HCT116 (cell line): ENCODE results near the gene ZNF283. TPM values are rescaled to one million over a fixed set of nuclear protein-coding genes. Genes with fewer than 3 reads are reported as not detected.

ENCODE experiments used
- ATAC-seq: fragments of 200-7000 bp; cut with Tn5 transposase; 2 replicates; pipeline ENCODE4 v1.9.1; 2020; ENCODE audit warnings: mild to moderate bottlenecking, moderate library complexity
- BruUV-seq: library from RNA; stranded (reverse); fragments of 400-500 nt; replicated peaks from 2 replicates; lab custom pipeline; 2021; lab: Mats Ljungman, UMichigan
- CTCF ChIA-PET: fragments of 300-600 bp; sonication (Branson Sonifier 250); formaldehyde crosslinking; loops from one replicate; lab custom pipeline; 2021; ENCODE audit warnings: antibody characterized with exemption; lab: Charles Lee
- POLR2A ChIA-PET: fragments of 300-600, 350-600 bp; sonication (Branson Sonifier 250); formaldehyde crosslinking; loops from one replicate; lab custom pipeline; 2021; ENCODE audit warnings: antibody characterized with exemption; lab: Charles Lee
- RAD21 ChIA-PET, 2 experiments: fragments of 300-600 bp; sonication (Branson Sonifier 250); formaldehyde crosslinking; loops; one replicate each; lab custom pipeline; 2023; ENCODE audit warnings: low total read pairs in 2 of 2; ENCODE audit not compliant: uncharacterized antibody in 2 of 2, unreplicated experiment in 2 of 2, low non-redundant PET in 1 of 2; lab: Charles Lee
- DNase-seq: peaks from one replicate; pipeline ENCODE4 v3.0.0-alpha.2; 2010; ENCODE audit warnings: low read depth, low spot score
- H2AFZ ChIP-seq: fragments of 200-600 bp; shearing (Covaris generic), sonication (generic); 2 replicates; pipeline ENCODE4 v1.6.1; 2017; ENCODE audit warnings: low read depth, mixed run types, mixed read lengths, antibody characterized with exemption, low read length; ENCODE audit not compliant: poor library complexity, severe bottlenecking
- H3K27ac ChIP-seq: 2 replicates; pipeline ENCODE4 v1.5.1; 2012; ENCODE audit warnings: low read depth, low read length
- H3K27me3 ChIP-seq: fragments of 200-600 bp; sonication (generic); 2 replicates; pipeline ENCODE4 v1.6.1; 2016; ENCODE audit warnings: mixed run types, low read length, mixed read lengths; ENCODE audit not compliant: insufficient read depth
- H3K36me3 ChIP-seq, 2 experiments: fragments of 200-500 bp in 1 of 2; fragments of 200-600 bp in 1 of 2; sonication (Bioruptor generic) in 1 of 2; sonication (generic) in 1 of 2; 2 replicates each; pipeline versions ENCODE4 v1.5.1 to v1.6.1; 2014 to 2016; ENCODE audit warnings: low read length in 2 of 2, inconsistent platforms in 1 of 2, mixed read lengths in 1 of 2, mixed run types in 1 of 2; ENCODE audit not compliant: insufficient read depth in 2 of 2, control insufficient read depth in 1 of 2
- H3K4me1 ChIP-seq, 2 experiments: fragments of 200-600 bp in 1 of 2; sonication (generic) in 1 of 2; 2 replicates each; pipeline versions ENCODE4 v1.5.1 to v1.6.1; 2012 to 2017; ENCODE audit warnings: low read length in 2 of 2, inconsistent platforms in 1 of 2, mild to moderate bottlenecking in 1 of 2, mixed read lengths in 1 of 2, mixed run types in 1 of 2, moderate library complexity in 1 of 2; ENCODE audit not compliant: insufficient read depth in 2 of 2, control insufficient read depth in 1 of 2
- H3K4me2 ChIP-seq: fragments of 200-600 bp; sonication (generic); 2 replicates; pipeline ENCODE4 v1.6.1; 2017; ENCODE audit warnings: mixed run types, low read length, mixed read lengths
- H3K4me3 ChIP-seq, 2 experiments: fragments of 200-600 bp in 1 of 2; sonication (generic) in 1 of 2; replicated peaks in 1 of 2; 2 replicates each; pipeline ENCODE4 v1.5.1; 2011 to 2016; ENCODE audit warnings: low read length in 2 of 2, control low read depth in 1 of 2, low read depth in 1 of 2, mild to moderate bottlenecking in 1 of 2, mixed read lengths in 1 of 2, mixed run types in 1 of 2
- H3K79me2 ChIP-seq: fragments of 200-600 bp; sonication (generic); 2 replicates; pipeline ENCODE4 v1.6.1; 2017; ENCODE audit warnings: mild to moderate bottlenecking, mixed run types, low read length, moderate library complexity, mixed read lengths; ENCODE audit not compliant: insufficient read depth
- H3K9ac ChIP-seq: fragments of 200-600 bp; sonication (generic); 2 replicates; pipeline ENCODE4 v1.6.1; 2016; ENCODE audit warnings: low read length, mixed read lengths
- H3K9me2 ChIP-seq: fragments of 200-600 bp; sonication (generic), shearing (Covaris generic); 2 replicates; pipeline ENCODE4 v1.6.1; 2017; ENCODE audit warnings: mixed run types, mild to moderate bottlenecking, moderate library complexity; ENCODE audit not compliant: insufficient read depth
- H3K9me3 ChIP-seq, 2 experiments: fragments of 200-500 bp in 1 of 2; fragments of 200-600 bp in 1 of 2; sonication (Bioruptor generic) in 1 of 2; sonication (generic) in 1 of 2; 2 replicates each; pipeline ENCODE4 v1.6.1; 2014 to 2017; ENCODE audit warnings: low read length in 2 of 2, mixed read lengths in 2 of 2, inconsistent platforms in 1 of 2, low read depth in 1 of 2, mild to moderate bottlenecking in 1 of 2, mixed run types in 1 of 2, moderate library complexity in 1 of 2; ENCODE audit not compliant: control insufficient read depth in 1 of 2, insufficient read depth in 1 of 2
- H4K20me1 ChIP-seq: fragments of 200-600 bp; sonication (generic), shearing (Covaris generic); 2 replicates; pipeline ENCODE4 v1.6.1; 2017; ENCODE audit warnings: mixed run types, mild to moderate bottlenecking, moderate library complexity; ENCODE audit not compliant: insufficient read depth
- CBX3 ChIP-seq: IDR thresholded peaks from 2 replicates; pipeline ENCODE4 v1.6.1; 2012; ENCODE audit warnings: low read depth
- EGR1 ChIP-seq: IDR thresholded peaks from 2 replicates; pipeline ENCODE4 v1.6.1; 2012; ENCODE audit warnings: low read depth
- EZH2phosphoT487 ChIP-seq: fragments of 200-600 bp; IDR thresholded peaks from 2 replicates; pipeline ENCODE4 v1.6.1; 2018; ENCODE audit warnings: antibody characterized with exemption, borderline replicate concordance
- FOSL1 ChIP-seq: IDR thresholded peaks from 2 replicates; pipeline ENCODE4 v1.6.1; 2012; ENCODE audit warnings: low read depth
- MAX ChIP-seq: IDR thresholded peaks from 2 replicates; pipeline ENCODE4 v1.6.1; 2012
- POLR2AphosphoS5 ChIP-seq: IDR thresholded peaks from 2 replicates; pipeline ENCODE4 v1.6.1; 2011; ENCODE audit warnings: mild to moderate bottlenecking, low read depth, low read length, moderate library complexity
- RAD21 ChIP-seq: IDR thresholded peaks from 2 replicates; pipeline ENCODE4 v1.6.1; 2012; ENCODE audit warnings: low read depth, mild to moderate bottlenecking
- REST ChIP-seq: IDR thresholded peaks from 2 replicates; pipeline ENCODE4 v1.6.1; 2012; ENCODE audit warnings: low read depth
- SIN3A ChIP-seq: IDR thresholded peaks from 2 replicates; pipeline ENCODE4 v1.6.1; 2012; ENCODE audit warnings: low read depth
- TCF7L2 ChIP-seq: IDR thresholded peaks from 2 replicates; pipeline ENCODE4 v1.7.0; 2011; ENCODE audit warnings: borderline replicate concordance, inconsistent platforms; ENCODE audit not compliant: insufficient read depth, insufficient read length; ENCODE audit errors: extremely low read depth
- YY1 ChIP-seq: IDR thresholded peaks from 2 replicates; pipeline ENCODE4 v1.6.1; 2011; ENCODE audit warnings: low read length, low read depth, moderate library complexity, mild to moderate bottlenecking; ENCODE audit not compliant: insufficient replicate concordance; ENCODE audit errors: extremely low read depth
- intact Hi-C: fragments of 100-400 bp; cut with micrococcal nuclease; formaldehyde crosslinking; loops from 2 replicates; pipeline ENCODE4 v1.10.0; 2022
- total RNA-seq: library from RNA; stranded (reverse); gene quantifications from one replicate; pipeline ENCODE4 v1.2.1, GENCODE V29; 2021; ENCODE audit not compliant: unreplicated experiment

Gene ZNF283
- total RNA-seq, 1 experiment from 2014 or later, result 7.6 TPM

GRCh38 chr19:43778651-43779050 is 48.5 kb upstream of the ZNF283 start (continued):
- TF ChIP-seq POLR2AphosphoS5, result no peak
- TF ChIP-seq CBX3, result no peak
- TF ChIP-seq SIN3A, result no peak
- TF ChIP-seq FOSL1, result no peak
- no peak for TF ChIP-seq MAX

- intact Hi-C loops, result no loop called here
These were observed 47.8 kb upstream of the ZNF283 start for GRCh38 chr19:43779147-43779819.

More at GRCh38 chr19:43779147-43779819, 47.8 kb upstream of the ZNF283 start:
- ATAC-seq (no peak), DNase-seq (no peak)
- no peaks in the 10 kb centered on the region for H3K9me2 ChIP-seq
- no peaks in the 10 kb centered on the region for H4K20me1 ChIP-seq
- TF ChIP-seq MAX (no peak), EGR1 (no peak), REST (no peak), RAD21 (no peak), POLR2AphosphoS5 (no peak), EZH2phosphoT487 (no peak), YY1 (no peak), TCF7L2 (no peak), SIN3A (no peak)
- H3K4me1 ChIP-seq, result peaks cover 69 to 83% of the 10 kb centered on the region in 2 experiments
- H3K4me3 ChIP-seq, result peak overlapping the region; percentile 74
- H3K27ac ChIP-seq, result peak overlapping the region; percentile 94
- BruUV-seq, result no TSS peak
- peak overlapping the region; percentile 88 for H3K4me2 ChIP-seq
- H3K79me2 ChIP-seq, result peaks cover 83% of the 10 kb centered on the region
- peaks cover 2 to 14% of the 10 kb centered on the region in 2 experiments; a peak in 2 of 4 replicates for H3K36me3 ChIP-seq
- H3K27me3 ChIP-seq, result no peaks in the 10 kb centered on the region
- POLR2A ChIA-PET, result interaction anchor here (0.9 to 3.2 kb wide), 5 partner anchors 14 to 111 kb away, joined by 3 to 14 read pairs (median 5); no protein-coding TSS in a partner anchor
- peak overlapping the region; percentile 88 for H3K9ac ChIP-seq
- H3K9me3 ChIP-seq, result no peaks in the 10 kb centered on the region
- H2AFZ ChIP-seq, result no peak overlapping the region
- CTCF ChIA-PET, result interaction anchor here (1.3 to 6.4 kb wide), 5 partner anchors 11 to 111 kb away, joined by 3 to 38 read pairs (median 4); partner anchors contain the start of gene SMG9
- RAD21 ChIA-PET, result no interaction called here
